ENCODE results near the gene CHADL.

GRCh38 chr22:41264408-41264941 lies 23.7 kb upstream of the CHADL start:
- no peak for TF ChIP-seq POLR2A (IDR thresholded peaks at IDR 0.05)
- TF ChIP-seq, protein P1, sequence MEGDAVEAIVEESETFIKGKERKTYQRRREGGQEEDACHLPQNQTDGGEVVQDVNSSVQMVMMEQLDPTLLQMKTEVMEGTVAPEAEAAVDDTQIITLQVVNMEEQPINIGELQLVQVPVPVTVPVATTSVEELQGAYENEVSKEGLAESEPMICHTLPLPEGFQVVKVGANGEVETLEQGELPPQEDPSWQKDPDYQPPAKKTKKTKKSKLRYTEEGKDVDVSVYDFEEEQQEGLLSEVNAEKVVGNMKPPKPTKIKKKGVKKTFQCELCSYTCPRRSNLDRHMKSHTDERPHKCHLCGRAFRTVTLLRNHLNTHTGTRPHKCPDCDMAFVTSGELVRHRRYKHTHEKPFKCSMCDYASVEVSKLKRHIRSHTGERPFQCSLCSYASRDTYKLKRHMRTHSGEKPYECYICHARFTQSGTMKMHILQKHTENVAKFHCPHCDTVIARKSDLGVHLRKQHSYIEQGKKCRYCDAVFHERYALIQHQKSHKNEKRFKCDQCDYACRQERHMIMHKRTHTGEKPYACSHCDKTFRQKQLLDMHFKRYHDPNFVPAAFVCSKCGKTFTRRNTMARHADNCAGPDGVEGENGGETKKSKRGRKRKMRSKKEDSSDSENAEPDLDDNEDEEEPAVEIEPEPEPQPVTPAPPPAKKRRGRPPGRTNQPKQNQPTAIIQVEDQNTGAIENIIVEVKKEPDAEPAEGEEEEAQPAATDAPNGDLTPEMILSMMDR (IDR thresholded peaks at IDR 0.05 in 4 of 5, conservative IDR thresholded peaks at IDR 0.05 in 1 of 5): no peak
